ENCODE results near the gene ERBB4. TPM values are rescaled to one million over a fixed set of nuclear protein-coding genes. Genes with fewer than 3 reads are reported as not detected.

ERBB4 gene
- total and polyA plus RNA-seq, 9 donors: 0.08 to 22.3 (median 1.2) TPM

- no peak for DNase-seq
- intact Hi-C loops (cut with DNase I): no loop called here
- TF ChIP-seq POLR2A (IDR thresholded peaks at IDR 0.05) (no peak), CTCF (IDR thresholded peaks at IDR 0.05) (no peak), EP300 (IDR thresholded peaks at IDR 0.05) (no peak)
- Histone ChIP-seq H3K27ac (no peak overlapping the region), H3K36me3 (no peaks in the 10 kb centered on the region), H3K27me3 (no peaks in the 10 kb centered on the region), H3K4me3 (no peak overlapping the region), H3K4me1 (ENCODE audit: insufficient read depth) (no peaks in the 10 kb centered on the region), H3K9me3 (no peaks in the 10 kb centered on the region)
- WGBS, 3 donors: 54 to 73% (median 56%) methylated on average over 3 of the region's 3 CpGs
Observed at GRCh38 chr2:212007972-212008371, 530.6 kb downstream of the ERBB4 start.

- no peaks in the 10 kb centered on the region for H3K4me1 ChIP-seq (ENCODE audit: insufficient read depth)
- no peaks in the 10 kb centered on the region for H3K9me3 ChIP-seq
- DNase-seq: no peak
- no peak overlapping the region for H3K4me3 ChIP-seq
- H3K27me3 ChIP-seq: no peaks in the 10 kb centered on the region
- 44 to 51% (median 45%) methylated on average over 6 of the region's 6 CpGs for WGBS, 3 donors
- H3K27ac ChIP-seq: no peak overlapping the region
- TF ChIP-seq CTCF (IDR thresholded peaks at IDR 0.05): no peak
- TF ChIP-seq EP300 (IDR thresholded peaks at IDR 0.05): no peak
- TF ChIP-seq POLR2A (IDR thresholded peaks at IDR 0.05): no peak
- H3K36me3 ChIP-seq: no peaks in the 10 kb centered on the region
- intact Hi-C loops (cut with DNase I): no loop called here
Observed at GRCh38 chr2:212005085-212005671, 533.4 kb downstream of the ERBB4 start.

- Histone ChIP-seq H3K9me3 (no peaks in the 10 kb centered on the region), H3K4me3 (no peak overlapping the region), H3K4me1 (ENCODE audit: insufficient read depth) (no peaks in the 10 kb centered on the region), H3K27ac (no peak overlapping the region), H3K27me3 (no peaks in the 10 kb centered on the region), H3K36me3 (no peaks in the 10 kb centered on the region)
- no peak for TF ChIP-seq POLR2A (IDR thresholded peaks at IDR 0.05)
- no peak for TF ChIP-seq EP300 (IDR thresholded peaks at IDR 0.05)
- TF ChIP-seq CTCF (IDR thresholded peaks at IDR 0.05): no peak
- intact Hi-C loops (cut with DNase I): no loop called here
- DNase-seq: no peak
- 15 to 36% (median 23%) methylated on average over 1 of the region's 1 CpG for WGBS, 3 donors
Observed at GRCh38 chr2:212001325-212001724, 537.3 kb downstream of the ERBB4 start.

- WGBS, 3 donors: 72 to 94% (median 88%) methylated on average over 4 of the region's 4 CpGs
- Histone ChIP-seq H3K27ac (no peak overlapping the region), H3K4me1 (ENCODE audit: insufficient read depth) (no peaks in the 10 kb centered on the region), H3K4me3 (no peak overlapping the region), H3K36me3 (no peaks in the 10 kb centered on the region), H3K27me3 (no peaks in the 10 kb centered on the region), H3K9me3 (no peaks in the 10 kb centered on the region)
- TF ChIP-seq CTCF (IDR thresholded peaks at IDR 0.05): no peak
- no peak for TF ChIP-seq EP300 (IDR thresholded peaks at IDR 0.05)
- no peak for TF ChIP-seq POLR2A (IDR thresholded peaks at IDR 0.05)
- no peak for DNase-seq
- intact Hi-C loops (cut with DNase I): no loop called here
Observed at GRCh38 chr2:211996857-211997256, 541.7 kb downstream of the ERBB4 start.

All from ovary (tissue), 9 donors.